Thyroid gland (tissue), 4 donors: ENCODE results near the gene FIP1L1. TPM values are rescaled to one million over a fixed set of nuclear protein-coding genes. Genes with fewer than 3 reads are reported as not detected.

Experiments
- DNase-seq, 2 donors: peaks; one replicate each; pipeline ENCODE4 v3.0.0-alpha.2; 2019
- H3K27ac ChIP-seq, 3 donors: fragments of 200-600 bp; sonication (generic); 1 replicate in 2 of 3; 2 replicates in 1 of 3; pipeline ENCODE4 v1.5.1; 2016 to 2019; ENCODE audit warnings: mild to moderate bottlenecking in 1 of 3, moderate library complexity in 1 of 3
- H3K27me3 ChIP-seq: fragments of 200-600 bp; sonication (generic); one replicate; pipeline ENCODE4 v1.5.1; 2019
- H3K36me3 ChIP-seq, 2 donors: fragments of 200-600 bp; sonication (generic); one replicate each; pipeline ENCODE4 v1.5.1; 2016 to 2019
- H3K4me1 ChIP-seq, 2 donors: fragments of 200-600 bp; sonication (generic); one replicate each; pipeline ENCODE4 v1.5.1; 2017 to 2019
- H3K4me3 ChIP-seq, 3 donors: fragments of 200-600 bp; sonication (generic); replicated peaks in 1 of 3; 1 replicate in 2 of 3; 2 replicates in 1 of 3; pipeline ENCODE4 v1.5.1; 2016; ENCODE audit warnings: mild to moderate bottlenecking in 1 of 3
- H3K9me3 ChIP-seq: fragments of 200-600 bp; sonication (generic); one replicate; pipeline ENCODE4 v1.5.1; 2017
- POLR2A ChIP-seq, 2 donors: fragments of 450-650 bp; IDR thresholded peaks; one replicate each; pipeline ENCODE4 v1.6.1; 2017; ENCODE audit warnings: antibody characterized with exemption in 2 of 2, mild to moderate bottlenecking in 2 of 2, moderate library complexity in 1 of 2
- WGBS, 2 donors: methylation state at CpG; one replicate each; pipeline ENCODE4 v1.1.5; 2017; 5-methylcytosine and 5-hydroxymethylcytosine counted together
- intact Hi-C: fragments of 100-400 bp; cut with DNase I; formaldehyde crosslinking; loops from one replicate; pipeline ENCODE4 v1.15.1; 2023
- total RNA-seq, 4 donors: library from RNA; depleted of rRNA; stranded (reverse); fragments of >200 nt; gene quantifications; one replicate each; pipeline ENCODE4 v1.2.3, GENCODE V29; 2016
- TF ChIP-seq, protein P1 (sequence below), 6 experiments: fragments of 200-600 bp in 3 of 6; fragments of 450-650 bp in 3 of 6; sonication (generic) in 3 of 6; IDR thresholded peaks; one replicate each; pipeline ENCODE4 v1.5.1; 2016 to 2019; ENCODE audit warnings: antibody characterized with exemption in 6 of 6, mild to moderate bottlenecking in 2 of 6, inconsistent platforms in 1 of 6, moderate library complexity in 1 of 6

FIP1L1 gene
- total RNA-seq, 4 donors from 2014 or later, result 55.4 to 66.1 (median 59.1) TPM

DNA sequence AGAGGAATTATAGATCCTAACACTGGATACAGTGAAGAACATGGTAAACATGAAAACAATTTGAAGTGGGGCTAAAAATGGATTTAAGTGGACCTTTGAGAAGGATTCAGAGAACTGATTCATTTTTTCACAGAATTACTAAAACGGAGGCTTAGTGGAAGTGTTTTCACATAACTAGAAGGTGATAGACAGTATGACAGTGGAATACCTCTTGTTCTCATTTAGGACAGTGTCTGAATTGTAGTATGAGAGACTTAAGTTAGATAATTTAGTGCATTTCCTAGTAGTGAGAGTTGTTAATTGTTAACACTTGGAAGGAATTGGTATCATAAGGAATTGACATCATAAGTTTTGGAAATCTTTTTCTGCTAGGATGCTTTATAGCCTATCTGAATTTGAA, 64.1 kb downstream of the FIP1L1 start:
- Histone ChIP-seq H3K9me3 (no peaks in the 10 kb centered on the region), H3K36me3 (peaks cover 4 to 7% of the 10 kb centered on the region in 2 donors), H3K4me3 (no peak overlapping the region), H3K27me3 (no peaks in the 10 kb centered on the region), H3K4me1 (no peaks in the 10 kb centered on the region), H3K27ac (no peak overlapping the region)
- intact Hi-C loops, result no loop called here
- no peak for DNase-seq
- no peak for TF ChIP-seq POLR2A (IDR thresholded peaks at IDR 0.05)
- TF ChIP-seq, protein P1, sequence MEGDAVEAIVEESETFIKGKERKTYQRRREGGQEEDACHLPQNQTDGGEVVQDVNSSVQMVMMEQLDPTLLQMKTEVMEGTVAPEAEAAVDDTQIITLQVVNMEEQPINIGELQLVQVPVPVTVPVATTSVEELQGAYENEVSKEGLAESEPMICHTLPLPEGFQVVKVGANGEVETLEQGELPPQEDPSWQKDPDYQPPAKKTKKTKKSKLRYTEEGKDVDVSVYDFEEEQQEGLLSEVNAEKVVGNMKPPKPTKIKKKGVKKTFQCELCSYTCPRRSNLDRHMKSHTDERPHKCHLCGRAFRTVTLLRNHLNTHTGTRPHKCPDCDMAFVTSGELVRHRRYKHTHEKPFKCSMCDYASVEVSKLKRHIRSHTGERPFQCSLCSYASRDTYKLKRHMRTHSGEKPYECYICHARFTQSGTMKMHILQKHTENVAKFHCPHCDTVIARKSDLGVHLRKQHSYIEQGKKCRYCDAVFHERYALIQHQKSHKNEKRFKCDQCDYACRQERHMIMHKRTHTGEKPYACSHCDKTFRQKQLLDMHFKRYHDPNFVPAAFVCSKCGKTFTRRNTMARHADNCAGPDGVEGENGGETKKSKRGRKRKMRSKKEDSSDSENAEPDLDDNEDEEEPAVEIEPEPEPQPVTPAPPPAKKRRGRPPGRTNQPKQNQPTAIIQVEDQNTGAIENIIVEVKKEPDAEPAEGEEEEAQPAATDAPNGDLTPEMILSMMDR (IDR thresholded peaks at IDR 0.05), result no peak
- 94 to 96% methylated on average over 1 of the region's 1 CpG for WGBS, 2 donors

DNA sequence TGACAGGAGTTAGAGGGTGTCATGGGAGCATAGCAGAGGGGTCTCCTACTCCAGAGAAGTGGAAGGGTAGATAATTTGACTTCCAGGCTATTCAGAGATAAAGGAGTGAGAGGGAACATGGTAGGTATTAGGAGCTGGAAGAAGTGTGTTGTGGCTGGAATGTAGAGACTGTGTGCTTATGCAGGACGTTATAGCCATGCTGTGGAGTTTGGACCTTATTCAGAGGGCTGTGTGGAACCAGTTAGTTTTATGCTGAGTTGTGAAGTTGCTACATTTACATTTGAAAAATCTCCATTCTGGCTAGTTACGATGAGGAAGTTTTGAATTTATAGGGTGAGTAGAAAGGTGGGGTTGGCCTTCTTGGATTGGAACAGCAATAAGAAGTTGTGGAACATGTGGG, 67.5 kb downstream of the FIP1L1 start:
- whole genome bisulfite sequencing, 2 donors, result 94 to 100% methylated on average over 2 of the region's 2 CpGs
- TF ChIP-seq, protein P1 (IDR thresholded peaks at IDR 0.05), result no peak
- TF ChIP-seq POLR2A (IDR thresholded peaks at IDR 0.05), result no peak
- Histone ChIP-seq H3K9me3 (no peaks in the 10 kb centered on the region), H3K27ac (no peak overlapping the region), H3K27me3 (no peaks in the 10 kb centered on the region), H3K36me3 (peaks cover 4 to 7% of the 10 kb centered on the region in 2 donors), H3K4me1 (no peaks in the 10 kb centered on the region), H3K4me3 (no peak overlapping the region)
- intact Hi-C loops, result no loop called here
- DNase-seq, result no peak

DNA sequence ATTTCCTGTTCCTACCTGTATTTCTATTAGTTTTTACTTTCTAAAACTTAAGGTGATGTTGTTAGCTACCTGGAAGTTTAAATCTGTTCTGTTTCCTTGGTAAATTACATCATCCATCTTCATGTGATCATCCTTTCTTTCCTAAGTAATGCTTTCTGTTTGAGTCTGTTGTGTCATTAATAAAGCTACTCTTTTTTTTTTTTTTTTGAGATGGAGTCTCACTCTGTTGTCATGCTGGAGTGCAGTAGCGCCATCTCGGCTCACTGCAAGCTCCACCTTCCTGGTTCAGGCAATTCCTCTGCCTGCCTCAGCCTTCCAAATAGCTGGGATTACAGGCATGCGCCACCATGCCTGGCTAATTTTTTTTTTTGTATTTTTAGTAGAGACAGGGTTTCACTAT, 73.3 kb downstream of the FIP1L1 start:
- 91 to 92% methylated on average over 3 of the region's 3 CpGs for WGBS, 2 donors
- H3K27ac ChIP-seq, result no peak overlapping the region
- intact Hi-C loops, result no loop called here

DNA sequence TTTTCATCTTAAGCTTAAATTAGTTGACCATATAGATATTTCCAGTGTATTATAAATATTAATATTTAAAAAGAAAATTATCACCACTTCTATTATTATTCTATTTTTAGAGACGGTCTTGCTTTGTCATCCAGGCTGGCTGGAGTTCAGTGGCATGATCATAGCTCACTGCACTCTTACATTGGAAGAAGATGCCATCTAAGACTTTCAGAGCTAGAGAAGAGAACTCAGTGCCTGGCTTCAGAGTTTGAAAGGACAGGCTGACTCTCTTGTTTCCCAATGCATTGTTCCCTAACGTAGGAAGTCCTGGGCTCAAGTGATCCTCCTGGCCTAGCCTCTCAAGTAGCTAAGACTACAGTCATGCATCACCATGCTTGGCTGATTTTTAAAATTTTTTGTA, 75.9 kb downstream of the FIP1L1 start:
- TF ChIP-seq, protein P1 (IDR thresholded peaks at IDR 0.05), result no peak
- TF ChIP-seq POLR2A (IDR thresholded peaks at IDR 0.05), result no peak
- no peak overlapping the region for H3K4me3 ChIP-seq
- WGBS, 2 donors, result 88 to 92% methylated on average over 2 of the region's 2 CpGs
- H3K27me3 ChIP-seq, result no peaks in the 10 kb centered on the region
- H3K27ac ChIP-seq, result no peak overlapping the region
- no peaks in the 10 kb centered on the region for H3K9me3 ChIP-seq
- H3K4me1 ChIP-seq, result peaks cover 13% of the 10 kb centered on the region in 2 donors
- peak in 1 of 2 donors; percentile 11 for DNase-seq
- intact Hi-C loops, result no loop called here
- H3K36me3 ChIP-seq, result peaks cover 4 to 5% of the 10 kb centered on the region in 2 donors

More for the DNA sequence above, 73.3 kb downstream of the FIP1L1 start:
- H3K27me3 ChIP-seq, result no peaks in the 10 kb centered on the region
- H3K36me3 ChIP-seq, result peaks cover 3 to 5% of the 10 kb centered on the region in 2 donors
- H3K4me1 ChIP-seq, result peaks cover 10 to 13% of the 10 kb centered on the region in 2 donors
- peak in 1 of 2 donors; percentile 4 for DNase-seq
- TF ChIP-seq, protein P1 (IDR thresholded peaks at IDR 0.05), result no peak
- no peak for TF ChIP-seq POLR2A (IDR thresholded peaks at IDR 0.05)
- H3K4me3 ChIP-seq, result no peak overlapping the region
- no peaks in the 10 kb centered on the region for H3K9me3 ChIP-seq

DNA sequence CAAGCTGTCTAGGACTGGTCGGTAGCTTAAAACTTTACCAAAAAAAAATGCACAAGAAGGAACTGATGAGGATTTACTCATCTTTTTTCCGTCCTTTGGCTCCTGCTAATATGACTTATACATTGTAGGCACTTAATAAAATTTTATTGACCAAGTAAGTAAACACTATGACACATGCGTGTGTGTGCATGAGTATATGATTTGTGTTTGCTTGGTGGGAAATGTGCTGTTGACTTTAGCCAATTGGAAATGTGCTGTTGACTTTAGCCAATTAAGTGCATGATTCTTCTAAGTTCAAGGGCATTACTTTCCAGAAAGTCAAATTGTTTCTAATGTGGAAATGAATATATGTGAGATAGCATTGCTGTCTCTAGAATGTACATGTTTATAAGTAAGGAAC, 78.3 kb downstream of the FIP1L1 start:
- TF ChIP-seq POLR2A (IDR thresholded peaks at IDR 0.05), result no peak
- TF ChIP-seq, protein P1 (IDR thresholded peaks at IDR 0.05), result no peak
- Histone ChIP-seq H3K27me3 (no peaks in the 10 kb centered on the region), H3K4me1 (peaks cover 13 to 16% of the 10 kb centered on the region in 2 donors), H3K36me3 (peaks cover 4 to 13% of the 10 kb centered on the region in 2 donors), H3K9me3 (no peaks in the 10 kb centered on the region), H3K4me3 (no peak overlapping the region), H3K27ac (peak overlapping the region in 1 of 3 donors; percentile 19)
- no peak for DNase-seq
- intact Hi-C loops, result no loop called here
- 91 to 96% methylated on average over 3 of the region's 3 CpGs for WGBS, 2 donors
